ENCODE data around the gene MST1. TPM values are rescaled to one million over a fixed set of nuclear protein-coding genes. Genes with fewer than 3 reads are reported as not detected.

MST1 gene
- total and polyA plus RNA-seq, 2 donors (not counting 1 experiment from before 2014, with no cell fraction given), result 3.5 to 6.6 TPM

- H3K4me2 ChIP-seq (ENCODE audit: extremely low read depth, insufficient read depth, low read length), result no peak overlapping the region
- no peak overlapping the region for H3K27ac ChIP-seq (ENCODE audit: insufficient read depth, low read length)
- no peak overlapping the region for H3K4me3 ChIP-seq (replicated peaks in 1 of 4; ENCODE audit: control extremely low read depth in 1 of 4, insufficient read depth in 1 of 4, low read depth in 3 of 4, low read length in 4 of 4)
- DNase-seq (ENCODE audit: low read depth in 2 of 2), result no peak
- peaks cover 2% of the 10 kb centered on the region for H4K20me1 ChIP-seq (ENCODE audit: control insufficient read depth, extremely low read depth, insufficient read depth, low read length)
- H3K27me3 ChIP-seq (ENCODE audit: control insufficient read depth, insufficient read depth, low read length), result no peaks in the 10 kb centered on the region
- no peaks in the 10 kb centered on the region for H3K79me2 ChIP-seq (ENCODE audit: control insufficient read depth, insufficient read depth, low read length)
- no peak overlapping the region for H3K9ac ChIP-seq (ENCODE audit: insufficient read depth, low read length)
- H2AFZ ChIP-seq (ENCODE audit: low read length), result no peak overlapping the region
- no peaks in the 10 kb centered on the region for H3K9me3 ChIP-seq (ENCODE audit: control insufficient read depth, insufficient read depth, low read depth, low read length)
- TF ChIP-seq EZH2 (IDR thresholded peaks at IDR 0.05; ENCODE audit: low read length, missing control alignments), result no peak
- TF ChIP-seq CTCF (conservative IDR thresholded peaks at IDR 0.05 in 1 of 2, IDR thresholded peaks at IDR 0.05 in 1 of 2; ENCODE audit: low read depth in 1 of 2, low read length in 2 of 2), result no peak
- H3K36me3 ChIP-seq (ENCODE audit: control insufficient read depth, insufficient read depth, low read length), result peaks cover 7% of the 10 kb centered on the region
- H3K4me1 ChIP-seq (ENCODE audit: control insufficient read depth, extremely low read depth, insufficient read depth, low read length), result no peaks in the 10 kb centered on the region
Measured at GRCh38 chr3:49706456-49707112, 17.3 kb upstream of the MST1 start.

GRCh38 chr3:49705390-49705960 is 16.2 kb upstream of the MST1 start:
- H3K36me3 ChIP-seq (ENCODE audit: control insufficient read depth, insufficient read depth, low read length), result peaks cover 7% of the 10 kb centered on the region
- no peak overlapping the region for H3K4me3 ChIP-seq (replicated peaks in 1 of 4; ENCODE audit: control extremely low read depth in 1 of 4, insufficient read depth in 1 of 4, low read depth in 3 of 4, low read length in 4 of 4)
- no peaks in the 10 kb centered on the region for H3K9me3 ChIP-seq (ENCODE audit: control insufficient read depth, insufficient read depth, low read depth, low read length)
- no peaks in the 10 kb centered on the region for H3K79me2 ChIP-seq (ENCODE audit: control insufficient read depth, insufficient read depth, low read length)
- no peak overlapping the region for H3K27ac ChIP-seq (ENCODE audit: insufficient read depth, low read length)
- no peaks in the 10 kb centered on the region for H3K4me1 ChIP-seq (ENCODE audit: control insufficient read depth, extremely low read depth, insufficient read depth, low read length)
- no peaks in the 10 kb centered on the region for H3K27me3 ChIP-seq (ENCODE audit: control insufficient read depth, insufficient read depth, low read length)
- TF ChIP-seq CTCF (conservative IDR thresholded peaks at IDR 0.05 in 1 of 2, IDR thresholded peaks at IDR 0.05 in 1 of 2; ENCODE audit: low read depth in 1 of 2, low read length in 2 of 2) (no peak), EZH2 (IDR thresholded peaks at IDR 0.05; ENCODE audit: low read length, missing control alignments) (no peak)
- no peak overlapping the region for H3K4me2 ChIP-seq (ENCODE audit: extremely low read depth, insufficient read depth, low read length)
- peaks cover 2% of the 10 kb centered on the region for H4K20me1 ChIP-seq (ENCODE audit: control insufficient read depth, extremely low read depth, insufficient read depth, low read length)
- no peak overlapping the region for H2AFZ ChIP-seq (ENCODE audit: low read length)
- DNase-seq (ENCODE audit: low read depth in 2 of 2), result no peak
- no peak overlapping the region for H3K9ac ChIP-seq (ENCODE audit: insufficient read depth, low read length)

GRCh38 chr3:49704629-49705028 is 15.4 kb upstream of the MST1 start:
- Histone ChIP-seq H3K27ac (ENCODE audit: insufficient read depth, low read length) (no peak overlapping the region), H4K20me1 (ENCODE audit: control insufficient read depth, extremely low read depth, insufficient read depth, low read length) (peaks cover 2% of the 10 kb centered on the region), H2AFZ (ENCODE audit: low read length) (no peak overlapping the region), H3K9me3 (ENCODE audit: control insufficient read depth, insufficient read depth, low read depth, low read length) (no peaks in the 10 kb centered on the region), H3K79me2 (ENCODE audit: control insufficient read depth, insufficient read depth, low read length) (no peaks in the 10 kb centered on the region), H3K4me3 (replicated peaks in 1 of 4; ENCODE audit: control extremely low read depth in 1 of 4, insufficient read depth in 1 of 4, low read depth in 3 of 4, low read length in 4 of 4) (no peak overlapping the region), H3K4me1 (ENCODE audit: control insufficient read depth, extremely low read depth, insufficient read depth, low read length) (no peaks in the 10 kb centered on the region), H3K9ac (ENCODE audit: insufficient read depth, low read length) (no peak overlapping the region), H3K36me3 (ENCODE audit: control insufficient read depth, insufficient read depth, low read length) (peaks cover 7% of the 10 kb centered on the region), H3K27me3 (ENCODE audit: control insufficient read depth, insufficient read depth, low read length) (no peaks in the 10 kb centered on the region), H3K4me2 (ENCODE audit: extremely low read depth, insufficient read depth, low read length) (no peak overlapping the region)
- no peak for DNase-seq (ENCODE audit: low read depth in 2 of 2)
- TF ChIP-seq EZH2 (IDR thresholded peaks at IDR 0.05; ENCODE audit: low read length, missing control alignments) (no peak), CTCF (conservative IDR thresholded peaks at IDR 0.05 in 1 of 2, IDR thresholded peaks at IDR 0.05 in 1 of 2; ENCODE audit: low read depth in 1 of 2, low read length in 2 of 2) (no peak)
